ENCODE measurements around the gene CYB5A.

DNA sequence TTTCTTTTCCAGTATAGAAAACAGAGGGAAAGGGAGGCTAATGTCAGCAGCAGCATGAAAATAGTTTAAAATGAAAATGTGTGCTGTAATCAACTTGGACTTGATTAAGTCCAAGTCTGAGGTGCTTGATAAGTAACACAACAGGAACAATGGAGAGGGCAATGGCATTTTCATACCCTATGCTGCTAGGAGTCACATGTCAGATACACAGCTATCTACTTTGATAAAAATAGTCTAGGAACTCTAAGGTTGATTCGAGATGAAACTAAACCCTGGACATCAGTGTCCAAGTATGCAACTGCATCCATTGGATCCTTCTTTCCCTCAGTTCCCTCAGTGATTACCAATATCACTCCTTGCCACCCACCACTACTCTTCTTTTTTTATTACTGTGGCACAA, 19.2 kb upstream of the CYB5A start:
- TF ChIP-seq CTCF (IDR thresholded peaks at IDR 0.05) = no peak
- no peak for TF ChIP-seq POLR2A (IDR thresholded peaks at IDR 0.05)

Measured in uterus (tissue), 2 donors.